CD4-positive, alpha-beta T cell treated with Interleukin-6 at 100 ng/mL for 8 hours (primary cell): ENCODE results near the gene NANOGP8.
A peak's percentile ranks its signal among the peaks of the same experiment; 100 is the strongest.
"Not testable (repeated sequence)": the region's sequence is repeated elsewhere in the genome, so short reads cannot be mapped to it uniquely, and the experiment has no call there.

Experiments used
- DNase-seq: peaks from one replicate; pipeline ENCODE4 v3.0.0-alpha.2; 2020; ENCODE audit warnings: mixed read lengths, low spot score

NANOGP8 gene

DNA sequence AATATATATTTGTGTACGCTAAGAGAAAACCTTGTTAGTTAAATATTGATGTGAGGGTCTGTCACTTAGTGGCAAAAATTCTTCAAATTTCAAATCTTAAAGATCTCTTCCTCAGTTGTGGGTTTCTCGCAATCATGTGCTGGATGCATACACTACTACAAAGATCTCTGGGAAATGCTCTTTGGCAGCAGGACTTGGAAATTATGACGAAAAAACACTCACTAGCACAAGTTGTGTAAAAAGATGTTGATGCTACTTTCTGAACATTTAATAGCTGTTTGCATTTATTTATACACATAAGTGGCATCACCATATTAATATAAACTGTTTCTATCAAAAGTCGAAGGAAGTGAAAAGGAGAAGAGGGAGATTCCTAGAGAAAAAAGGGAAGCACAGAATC lies 10.8 kb upstream of the NANOGP8 start:
- no peak for DNase-seq

DNA sequence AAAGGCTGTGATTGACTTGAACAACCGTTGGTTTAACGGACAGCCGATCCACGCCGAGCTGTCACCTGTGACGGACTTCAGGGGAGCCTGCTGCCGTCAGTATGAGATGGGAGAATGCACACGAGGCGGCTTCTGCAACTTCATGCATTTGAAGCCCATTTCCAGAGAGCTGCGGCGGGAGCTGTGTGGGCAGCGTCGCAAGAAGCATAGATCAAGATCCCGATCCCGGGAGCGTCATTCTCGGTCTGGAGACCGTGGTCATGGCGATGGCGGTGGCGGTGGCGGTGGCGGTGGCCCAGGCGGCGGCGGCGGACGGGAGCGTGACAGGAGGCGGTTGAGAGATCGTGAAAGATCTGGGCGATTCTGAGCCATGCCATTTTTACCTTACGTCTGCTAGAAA lies 7.8 kb upstream of the NANOGP8 start:
- no peak for DNase-seq

DNA sequence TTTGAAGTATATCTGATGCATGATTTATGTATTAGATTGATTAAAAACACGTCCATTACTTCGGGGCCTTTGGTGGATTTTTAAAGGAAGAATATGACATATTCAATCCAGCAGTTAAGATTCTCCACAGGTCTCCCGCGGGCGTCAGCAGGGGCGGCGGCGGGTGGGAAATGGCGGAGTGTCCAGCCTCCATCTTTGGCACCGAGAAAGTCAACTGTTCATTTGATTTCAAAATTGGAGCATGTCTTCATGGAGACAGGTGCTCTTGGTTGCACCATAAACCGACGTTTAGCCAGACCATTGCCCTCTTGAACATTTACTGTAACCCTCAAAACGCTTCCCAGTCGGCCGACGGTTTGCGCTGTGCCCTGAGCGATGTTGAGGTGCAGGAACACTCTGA lies 7.2 kb upstream of the NANOGP8 start:
- no peak for DNase-seq

DNA sequence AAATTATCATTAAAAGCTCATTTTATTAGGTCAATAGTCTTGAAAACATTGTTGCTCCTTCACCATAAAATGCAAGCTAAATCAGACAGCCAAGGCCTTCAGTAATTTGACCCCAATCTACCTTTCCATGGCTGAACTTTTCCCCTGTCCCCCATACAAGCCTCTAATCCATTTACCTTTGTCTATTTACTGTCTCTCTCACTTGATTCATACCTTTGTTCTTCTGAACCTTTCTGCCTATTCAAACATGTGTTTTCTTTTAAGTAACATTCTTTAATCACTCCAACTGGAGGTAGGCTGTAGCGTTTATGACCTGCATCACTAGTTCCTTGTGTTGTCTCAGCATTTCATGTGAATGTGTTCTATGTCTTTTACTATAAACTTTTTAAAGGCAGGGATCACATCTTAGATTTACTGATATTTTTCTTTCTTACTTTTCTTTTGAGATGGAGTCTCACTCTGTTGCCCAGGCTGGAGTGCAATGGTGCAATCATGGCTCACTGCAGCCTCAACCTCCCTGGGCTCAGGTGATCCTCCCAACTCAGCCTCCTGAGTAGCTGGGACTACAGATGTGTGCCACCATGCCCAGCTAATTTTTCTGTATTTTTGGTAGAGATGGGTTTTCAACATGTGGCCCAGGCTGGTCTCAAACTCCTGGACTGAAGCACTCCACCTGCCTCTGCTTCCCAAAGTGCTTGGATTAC lies 5.2 kb upstream of the NANOGP8 start:
- DNase-seq, result no peak

DNA sequence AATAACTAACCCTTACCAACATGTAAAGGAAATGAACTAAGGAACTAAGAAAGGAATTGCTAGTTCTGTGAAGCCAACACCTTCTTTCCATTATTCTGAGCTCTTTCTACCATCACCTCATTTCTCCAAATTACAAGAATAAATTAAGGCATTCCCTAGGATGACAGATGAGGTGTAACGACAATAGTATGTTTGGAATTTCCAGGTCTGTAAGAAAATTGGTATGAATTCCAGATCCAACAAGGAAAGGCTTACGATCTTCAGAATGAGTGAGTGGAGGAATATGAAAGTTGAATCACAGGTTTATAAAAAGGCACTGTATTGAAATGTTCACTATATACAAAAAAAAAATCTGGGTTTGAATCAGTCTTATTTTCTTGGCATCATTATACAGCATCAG lies 4.5 kb upstream of the NANOGP8 start:
- no peak for DNase-seq

DNA sequence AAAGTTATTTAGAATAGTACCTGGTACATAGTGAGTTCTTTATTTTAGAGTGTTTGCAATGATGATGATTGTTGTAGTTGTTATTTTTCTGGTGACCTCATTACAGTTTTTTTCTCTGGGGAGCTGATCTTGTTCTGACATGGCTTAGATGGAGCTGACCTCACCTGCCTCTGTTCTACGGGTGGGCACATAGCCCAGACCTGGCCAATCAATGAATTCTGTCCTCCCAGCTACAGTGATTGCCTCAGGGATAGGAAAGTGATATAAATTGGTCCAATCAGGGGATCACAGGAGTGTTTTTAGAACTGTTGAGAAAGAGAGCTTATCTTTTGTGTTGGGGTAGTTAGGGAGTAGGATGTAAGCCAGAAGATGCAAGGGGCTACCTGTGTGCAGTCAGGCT lies 3.2 kb upstream of the NANOGP8 start:
- DNase-seq, result no peak

DNA sequence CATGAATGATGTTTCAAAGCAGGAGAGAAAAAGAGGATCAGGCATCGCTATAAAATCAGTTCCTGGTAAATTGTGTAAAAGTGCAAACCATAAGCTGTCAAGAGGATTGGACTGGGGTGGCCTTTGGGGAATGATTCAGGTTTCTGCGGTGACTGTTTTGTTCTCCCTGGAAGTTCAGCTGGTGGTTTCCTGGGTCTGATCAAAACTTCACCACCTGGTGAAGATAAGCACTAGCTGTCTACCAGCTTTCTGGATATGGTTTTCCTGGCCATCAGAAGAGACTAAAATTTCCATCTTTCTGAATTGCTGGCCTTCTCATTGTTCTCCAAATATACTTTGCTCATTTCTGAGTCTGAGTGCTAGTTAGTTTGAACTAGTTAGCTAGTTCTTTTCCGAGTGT lies 2.7 kb upstream of the NANOGP8 start:
- no peak for DNase-seq

DNA sequence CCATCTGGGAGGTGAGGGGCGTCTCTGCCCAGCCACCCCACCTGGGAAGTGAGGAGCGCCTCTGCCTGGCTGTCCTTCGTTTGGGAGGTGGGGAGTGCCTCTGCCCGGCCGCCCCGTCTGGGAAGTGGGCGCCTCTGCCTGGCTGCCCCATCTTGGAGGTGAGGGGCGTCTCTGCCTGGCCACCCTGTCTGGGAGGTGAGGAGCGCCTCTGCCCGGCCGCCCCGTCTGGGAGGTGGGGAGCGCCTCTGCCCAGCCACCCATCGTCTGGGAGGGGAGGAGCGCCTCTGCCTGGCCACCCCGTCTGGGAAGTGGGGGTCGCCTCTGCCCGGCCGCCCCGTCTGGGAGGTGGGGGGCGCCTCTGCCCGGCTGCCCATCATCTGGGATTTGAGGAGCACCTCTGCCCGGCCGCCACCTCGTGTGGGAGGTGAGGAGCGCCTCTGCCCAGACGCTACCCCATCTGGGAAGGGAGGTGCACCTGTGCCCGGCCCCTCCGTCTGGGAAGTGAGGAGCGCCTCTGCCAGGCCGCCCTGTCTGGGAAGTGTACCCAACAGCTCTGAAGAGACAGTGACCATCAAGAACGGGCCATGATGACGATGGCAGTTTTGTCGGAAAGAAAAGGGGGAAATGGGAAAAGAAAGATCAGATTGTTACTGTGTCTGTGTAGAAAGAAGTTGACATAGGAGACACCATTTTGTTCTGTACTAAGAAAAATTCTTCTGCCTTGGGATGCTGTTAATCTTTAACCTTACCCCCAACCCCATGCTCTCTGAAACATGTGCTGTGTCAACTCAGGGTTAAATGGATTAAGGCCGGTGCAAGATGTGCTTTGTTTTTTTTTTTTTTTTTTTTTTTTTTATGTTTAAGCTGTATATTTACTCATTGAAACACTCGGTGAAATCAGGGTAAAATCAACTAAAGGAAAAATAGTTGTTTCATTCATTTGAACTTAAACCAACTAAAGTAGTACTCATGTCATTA lies 2.4 kb downstream of the NANOGP8 start:
- DNase-seq, result not testable (repeated sequence)

DNA sequence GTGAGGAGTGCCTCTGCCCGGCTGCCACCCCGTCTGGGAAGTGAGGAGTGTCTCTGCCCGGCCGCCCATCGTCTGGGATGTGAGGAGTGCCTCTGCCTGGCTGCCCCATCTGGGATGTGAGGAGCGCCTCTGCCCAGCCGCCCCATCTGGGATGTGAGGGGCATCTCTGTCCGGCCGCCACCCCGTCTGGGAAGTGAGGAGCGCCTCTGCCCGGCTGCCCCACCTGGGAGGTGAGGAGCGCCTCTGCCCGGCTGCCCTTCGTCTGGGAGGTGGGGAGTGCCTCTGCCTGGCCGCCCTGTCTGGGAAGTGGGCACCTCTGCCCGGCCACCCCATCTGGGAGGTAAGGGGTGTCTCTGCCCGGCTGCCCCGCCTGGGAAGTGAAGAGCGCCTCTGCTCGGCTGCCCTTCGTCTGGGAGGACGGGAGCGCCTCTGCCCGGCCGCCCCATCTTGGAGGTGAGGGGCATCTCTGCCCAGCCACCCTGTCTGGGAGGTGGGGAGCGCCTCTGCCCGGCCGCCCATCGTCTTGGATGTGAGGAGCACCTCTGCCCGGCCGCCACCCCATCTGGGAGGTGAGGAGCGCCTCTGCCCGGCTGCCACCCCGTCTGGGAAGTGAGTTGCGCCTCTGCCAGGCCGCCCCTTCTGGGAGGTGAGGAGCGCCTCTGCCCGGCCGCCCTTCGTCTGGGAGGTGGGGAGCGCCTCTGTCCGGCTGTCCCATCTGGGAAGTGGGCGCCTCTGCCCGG lies 3.3 kb downstream of the NANOGP8 start:
- not testable (repeated sequence) for DNase-seq

DNA sequence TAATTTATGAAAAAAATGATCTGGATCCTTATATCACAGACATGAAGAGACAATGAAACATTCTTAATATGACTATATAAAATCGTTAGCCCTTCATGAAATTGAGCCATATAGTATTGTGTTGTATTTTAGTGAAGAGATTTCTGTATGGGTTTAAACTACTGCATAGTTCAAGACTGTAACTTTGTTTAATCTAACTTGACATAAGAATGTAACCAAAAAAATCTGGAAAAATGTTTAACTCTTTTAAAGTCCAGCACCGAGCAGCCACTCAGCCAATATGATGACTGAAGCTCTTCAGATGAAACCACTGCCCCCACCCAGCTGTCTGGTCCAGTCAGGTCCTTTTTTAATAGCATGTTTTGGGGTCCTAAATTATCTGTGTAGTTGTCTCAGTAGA lies 4.9 kb downstream of the NANOGP8 start:
- DNase-seq, result no peak

DNA sequence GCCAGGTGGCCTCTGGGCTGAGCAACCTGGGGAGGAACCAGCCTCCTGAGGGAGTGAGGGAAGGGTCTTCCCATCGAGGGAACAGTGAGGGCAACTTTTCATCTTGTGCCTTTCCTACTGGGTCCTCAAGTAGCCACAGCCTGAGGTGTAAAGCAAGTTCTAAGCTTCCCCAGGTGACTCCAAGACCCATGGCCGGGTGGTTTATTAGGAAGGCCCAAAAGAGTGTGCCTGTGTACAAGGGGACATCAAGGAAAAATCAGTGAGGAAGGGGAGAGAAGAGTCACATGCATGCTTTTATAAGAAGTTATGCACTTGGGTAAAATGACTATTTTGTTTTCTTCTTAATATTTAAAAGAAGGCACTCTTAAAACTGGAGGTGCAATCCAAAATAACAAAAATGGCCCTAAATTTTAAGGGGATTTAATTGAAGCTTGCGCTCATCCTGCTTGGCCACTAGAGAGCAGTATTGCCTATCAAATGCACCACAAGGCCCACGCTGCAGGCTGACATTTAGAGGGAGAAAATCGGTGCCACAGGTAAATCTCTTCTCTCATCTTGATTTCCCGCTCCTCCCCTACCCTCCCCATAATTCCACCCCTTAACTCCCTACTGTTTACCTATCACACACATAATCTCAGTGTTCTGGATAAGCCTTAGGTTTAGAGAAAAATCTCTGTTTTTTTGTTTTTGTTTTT lies 6.7 kb downstream of the NANOGP8 start:
- DNase-seq, result peak; percentile 19

DNA sequence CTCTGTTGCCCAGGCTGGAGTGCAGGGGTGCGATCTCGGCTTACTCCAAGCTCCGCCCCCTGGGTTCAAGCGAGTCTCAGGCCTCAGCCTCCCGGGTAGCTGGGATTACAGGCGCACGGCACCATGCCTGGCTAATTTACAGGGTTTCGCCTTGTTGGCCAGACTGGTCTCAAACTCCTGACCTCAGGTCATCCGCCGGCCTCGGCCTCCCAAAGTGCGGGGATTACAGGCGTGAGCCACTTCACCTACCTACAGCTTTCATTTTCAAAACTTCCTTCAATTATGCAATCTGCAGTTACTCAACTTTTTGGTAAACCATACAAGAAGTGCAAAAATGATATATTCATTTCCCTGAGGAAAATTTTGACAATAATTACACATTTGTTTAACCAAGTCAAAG lies 14.0 kb downstream of the NANOGP8 start:
- DNase-seq, result no peak

DNA sequence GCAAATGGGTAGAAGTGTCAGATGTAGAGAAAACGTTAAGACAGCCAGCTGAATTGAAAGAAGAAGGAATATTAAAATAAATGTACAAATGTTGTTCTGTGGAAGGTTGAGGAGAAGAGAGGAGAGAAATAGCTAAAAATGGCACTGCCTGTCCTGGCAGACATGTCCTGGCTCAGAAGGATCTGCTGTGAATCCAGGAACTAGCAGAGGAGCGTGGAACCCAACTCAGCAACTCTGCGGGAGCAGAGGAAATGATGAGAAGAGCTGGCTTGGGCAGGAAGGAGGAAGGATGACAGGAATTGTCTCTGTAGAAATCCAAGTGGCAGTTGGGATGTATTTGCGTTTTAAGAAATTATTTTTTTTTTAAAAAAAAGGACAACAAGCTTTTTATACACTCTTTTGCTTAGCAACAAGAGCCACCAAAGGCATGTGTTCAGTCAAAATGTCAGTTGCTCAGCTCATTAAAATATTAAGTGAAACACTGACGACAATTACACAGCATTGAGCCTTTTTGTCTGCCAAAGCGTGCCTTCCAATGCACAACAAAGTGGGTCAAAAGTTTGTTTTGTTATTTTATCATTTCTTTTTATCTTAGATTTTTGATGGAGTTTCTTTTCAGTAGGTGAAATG lies 16.1 kb downstream of the NANOGP8 start:
- no peak for DNase-seq

DNA sequence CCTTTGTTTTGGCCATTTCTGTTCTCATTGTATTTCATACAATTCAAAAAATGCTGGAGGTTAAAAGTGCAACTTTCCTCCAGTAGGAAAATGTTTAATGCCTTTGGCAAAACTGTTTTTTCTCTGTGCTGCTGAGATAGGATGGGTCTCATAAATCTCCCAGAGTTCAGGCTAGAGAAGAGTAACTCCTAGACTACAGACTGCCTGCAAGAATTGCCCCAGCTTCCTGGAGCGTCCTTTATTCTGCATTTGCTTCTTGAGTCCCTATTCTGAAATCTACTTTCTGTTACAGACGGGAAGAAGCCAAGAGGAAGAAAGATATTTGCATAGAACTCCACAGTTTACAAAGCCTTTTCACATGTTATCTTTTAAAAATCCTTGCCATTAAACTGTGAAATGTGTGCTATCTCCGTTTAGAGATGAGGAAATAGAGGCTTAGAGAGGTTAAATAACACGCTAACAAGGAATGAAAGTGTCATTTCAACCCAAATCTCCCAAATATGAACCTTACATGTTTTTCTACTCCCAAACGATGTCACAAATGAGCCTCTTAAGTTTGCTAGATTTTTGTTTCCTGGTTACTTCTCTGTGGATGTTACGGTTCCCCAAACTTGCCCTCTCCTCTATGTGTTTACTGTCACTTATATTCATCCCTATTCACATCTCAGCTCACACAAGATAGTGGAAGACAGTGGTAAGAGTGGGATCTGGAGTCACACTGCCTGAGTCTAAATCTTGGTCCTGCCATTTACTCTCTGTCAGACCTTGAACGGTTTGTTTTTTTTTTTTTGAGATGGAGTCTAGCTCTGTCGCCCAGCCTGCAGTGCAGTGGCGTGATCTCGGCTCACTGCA lies 17.4 kb downstream of the NANOGP8 start:
- DNase-seq, result no peak

DNA sequence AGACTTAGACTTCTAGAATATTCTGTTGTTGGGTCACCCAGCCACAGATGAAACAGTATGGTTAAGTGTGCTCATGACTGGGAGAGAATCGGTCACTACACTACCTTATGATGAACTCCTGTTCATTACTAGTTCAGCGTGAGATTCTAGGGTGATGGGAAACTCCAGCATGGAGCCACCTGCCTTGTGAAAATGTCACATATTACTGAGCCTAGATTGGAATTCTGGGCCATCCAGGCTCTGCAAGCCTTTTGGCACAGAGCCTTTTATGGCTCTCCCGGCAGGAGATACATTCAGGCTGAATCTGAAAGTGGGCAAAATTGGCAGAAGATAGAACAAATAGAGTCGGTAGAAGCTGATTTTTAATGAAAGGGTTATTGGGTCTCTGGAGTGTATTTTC lies 19.0 kb downstream of the NANOGP8 start:
- no peak for DNase-seq

DNA sequence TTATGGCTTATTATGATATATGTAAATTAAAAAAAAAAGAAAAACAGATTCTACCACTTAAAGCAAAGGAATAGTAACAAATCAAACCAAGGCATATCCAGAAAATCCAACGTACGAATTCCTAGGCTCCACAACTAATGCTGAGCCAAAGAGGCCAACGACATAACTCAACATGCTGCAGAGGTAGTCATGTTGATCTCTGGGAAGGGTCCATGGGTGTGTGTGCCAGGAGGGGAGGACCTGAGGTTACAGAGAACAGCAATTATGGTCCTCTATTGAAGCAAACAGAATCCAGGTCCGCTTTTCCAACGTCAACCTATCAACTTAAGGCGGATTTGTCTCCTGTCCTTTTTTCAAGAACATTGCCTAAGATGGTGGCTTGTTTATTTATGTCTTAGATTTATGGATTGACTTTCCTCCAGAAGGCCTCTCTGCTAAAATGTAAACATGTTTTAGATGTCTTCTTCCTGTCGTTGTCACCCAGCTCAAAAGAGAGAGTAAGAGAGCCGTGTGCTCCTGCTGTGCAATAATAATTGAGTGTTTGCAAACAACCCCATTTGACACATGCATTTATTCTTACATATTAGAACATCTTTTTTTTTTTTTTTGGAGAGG lies 20.4 kb downstream of the NANOGP8 start:
- DNase-seq, result no peak

DNA sequence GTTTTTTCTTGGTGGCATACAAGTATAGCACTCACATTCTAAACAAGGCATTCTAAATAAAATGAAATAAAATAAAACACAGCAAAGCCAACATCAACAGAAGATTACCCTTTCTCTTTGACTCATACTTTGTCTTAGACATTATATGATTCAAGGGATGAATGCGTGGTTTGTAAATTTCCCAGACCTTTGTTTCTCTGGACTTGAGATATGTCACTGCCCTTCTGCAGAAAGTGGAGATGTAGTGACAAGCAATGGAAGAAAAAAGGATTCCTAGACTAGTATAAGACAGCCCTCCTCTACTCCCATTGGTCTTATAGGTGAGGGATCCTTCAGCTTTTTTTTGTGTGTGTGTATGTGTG lies 22.4 kb downstream of the NANOGP8 start:
- no peak for DNase-seq

DNA sequence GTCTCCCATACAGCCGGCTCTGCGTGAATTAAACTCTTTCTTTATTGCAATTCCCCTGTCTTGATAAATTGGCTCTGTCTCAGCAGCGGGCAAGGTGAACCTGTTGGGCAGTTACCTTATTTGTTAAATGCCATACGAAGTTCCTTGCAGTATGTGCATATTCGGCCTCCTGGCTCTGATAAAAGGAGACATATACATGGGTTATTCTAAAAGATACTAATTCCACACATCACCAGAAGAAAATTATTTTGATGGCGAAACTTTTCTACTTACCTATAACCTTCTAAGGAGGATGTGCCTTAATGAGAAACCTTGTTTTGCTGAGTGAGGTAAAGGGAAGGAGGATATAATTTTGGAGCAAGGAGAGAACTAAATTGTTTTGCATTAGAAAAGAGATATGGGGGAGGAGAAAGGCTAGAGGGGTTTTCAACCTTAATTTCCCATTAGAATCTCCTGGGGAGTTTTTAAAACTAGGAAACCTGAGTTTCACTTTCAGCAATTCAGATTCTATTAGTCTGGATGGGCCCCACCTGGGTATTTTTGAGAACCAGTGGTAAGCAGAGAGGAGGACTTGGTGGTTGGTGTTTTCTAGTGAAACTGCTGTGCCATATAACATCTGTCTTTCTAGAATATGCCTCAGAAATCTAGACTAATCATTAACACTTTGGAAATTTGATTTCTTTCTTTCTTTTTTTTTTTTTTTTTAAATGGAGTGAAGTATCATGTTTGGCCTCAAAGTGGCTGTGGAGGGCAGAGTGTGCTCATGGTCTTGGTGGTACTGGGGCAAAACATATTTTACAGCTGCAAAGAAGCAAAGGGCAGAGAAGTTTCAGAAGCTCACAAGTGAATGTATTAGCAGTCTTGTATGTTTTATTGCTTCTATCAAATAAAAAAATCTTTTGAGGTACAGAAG lies 23.0 kb downstream of the NANOGP8 start:
- no peak for DNase-seq

DNA sequence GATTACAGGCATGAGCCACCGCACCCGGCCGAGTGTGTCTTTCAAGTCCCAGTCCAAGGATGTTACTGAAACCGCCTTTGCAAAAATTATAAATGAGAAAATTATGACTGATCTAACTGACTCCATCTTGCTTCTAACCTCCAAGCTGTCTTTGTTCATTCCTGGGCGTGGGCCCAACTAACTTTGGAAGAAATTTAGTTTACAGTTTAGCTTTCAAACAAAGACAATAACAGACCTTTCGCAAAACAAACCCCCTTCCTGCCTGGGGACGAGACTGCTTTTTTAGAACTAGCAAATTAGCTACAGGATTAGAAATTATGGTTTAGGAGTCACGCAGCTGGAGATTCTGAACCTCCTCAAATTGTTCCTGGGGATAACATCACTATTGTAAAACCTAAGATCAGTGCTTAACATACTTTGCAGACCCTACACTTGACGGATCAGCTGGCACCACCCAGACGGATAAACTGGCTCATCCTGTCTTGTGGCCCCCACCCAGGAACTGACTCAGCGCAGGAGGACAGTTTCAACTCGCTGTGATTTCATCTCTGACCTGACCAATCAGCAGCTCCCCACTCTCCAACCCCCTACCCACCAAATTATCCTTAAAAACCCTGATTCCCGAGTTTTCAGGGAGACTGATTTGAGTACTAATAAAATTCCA lies 23.8 kb downstream of the NANOGP8 start:
- DNase-seq, result no peak
